ENCODE data around the gene CPSF4L. TPM values are rescaled to one million over a fixed set of nuclear protein-coding genes. Genes with fewer than 3 reads are reported as not detected.
A peak's percentile ranks its signal among the peaks of the same experiment; 100 is the strongest.

Gene CPSF4L
- total and polyA plus RNA-seq, 2 of the 13 experiments (the other 11 are each of a cell fraction or from before 2014, with no cell fraction given), result 0.73 to 1.6 TPM

DNA sequence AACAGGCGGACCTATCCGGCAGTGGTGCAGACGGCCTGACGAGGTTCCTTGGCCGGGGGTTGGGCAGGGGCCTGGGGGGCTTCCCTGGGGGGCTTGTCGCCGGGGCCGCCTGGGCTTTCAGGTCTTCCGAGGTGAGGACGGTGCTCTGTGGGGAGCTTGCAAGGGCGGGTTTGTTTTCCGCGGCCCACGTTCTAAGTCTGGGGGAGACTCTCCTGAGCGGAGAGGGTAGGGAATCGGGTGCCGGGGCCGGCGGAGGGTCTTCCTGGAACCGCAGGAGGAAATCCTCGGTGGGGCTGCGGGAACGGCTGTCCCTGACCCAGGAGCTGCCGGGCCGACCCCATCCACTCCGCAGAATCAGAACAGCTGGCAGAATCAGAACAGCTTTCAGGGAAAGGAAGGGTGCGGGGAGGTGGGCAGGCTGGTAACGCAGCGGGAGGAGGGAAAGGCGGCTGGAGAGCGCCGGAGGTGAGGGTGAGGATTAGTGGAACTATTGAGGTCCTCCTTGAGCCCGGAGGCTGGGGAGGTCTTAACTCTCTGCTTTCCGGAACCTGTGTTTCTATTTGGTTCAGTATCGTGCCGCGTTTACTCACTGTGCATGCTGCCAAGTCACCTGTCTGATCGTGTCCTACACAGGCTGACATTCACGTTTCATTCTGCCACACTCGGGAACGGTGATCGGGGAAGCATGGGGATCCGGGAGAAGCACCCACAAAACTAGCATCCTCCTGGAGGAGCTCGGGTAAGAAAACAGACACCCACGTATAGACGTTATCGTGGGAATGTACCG is 28.9 kb downstream of the CPSF4L start (continued):
- TF ChIP-seq, protein P1, sequence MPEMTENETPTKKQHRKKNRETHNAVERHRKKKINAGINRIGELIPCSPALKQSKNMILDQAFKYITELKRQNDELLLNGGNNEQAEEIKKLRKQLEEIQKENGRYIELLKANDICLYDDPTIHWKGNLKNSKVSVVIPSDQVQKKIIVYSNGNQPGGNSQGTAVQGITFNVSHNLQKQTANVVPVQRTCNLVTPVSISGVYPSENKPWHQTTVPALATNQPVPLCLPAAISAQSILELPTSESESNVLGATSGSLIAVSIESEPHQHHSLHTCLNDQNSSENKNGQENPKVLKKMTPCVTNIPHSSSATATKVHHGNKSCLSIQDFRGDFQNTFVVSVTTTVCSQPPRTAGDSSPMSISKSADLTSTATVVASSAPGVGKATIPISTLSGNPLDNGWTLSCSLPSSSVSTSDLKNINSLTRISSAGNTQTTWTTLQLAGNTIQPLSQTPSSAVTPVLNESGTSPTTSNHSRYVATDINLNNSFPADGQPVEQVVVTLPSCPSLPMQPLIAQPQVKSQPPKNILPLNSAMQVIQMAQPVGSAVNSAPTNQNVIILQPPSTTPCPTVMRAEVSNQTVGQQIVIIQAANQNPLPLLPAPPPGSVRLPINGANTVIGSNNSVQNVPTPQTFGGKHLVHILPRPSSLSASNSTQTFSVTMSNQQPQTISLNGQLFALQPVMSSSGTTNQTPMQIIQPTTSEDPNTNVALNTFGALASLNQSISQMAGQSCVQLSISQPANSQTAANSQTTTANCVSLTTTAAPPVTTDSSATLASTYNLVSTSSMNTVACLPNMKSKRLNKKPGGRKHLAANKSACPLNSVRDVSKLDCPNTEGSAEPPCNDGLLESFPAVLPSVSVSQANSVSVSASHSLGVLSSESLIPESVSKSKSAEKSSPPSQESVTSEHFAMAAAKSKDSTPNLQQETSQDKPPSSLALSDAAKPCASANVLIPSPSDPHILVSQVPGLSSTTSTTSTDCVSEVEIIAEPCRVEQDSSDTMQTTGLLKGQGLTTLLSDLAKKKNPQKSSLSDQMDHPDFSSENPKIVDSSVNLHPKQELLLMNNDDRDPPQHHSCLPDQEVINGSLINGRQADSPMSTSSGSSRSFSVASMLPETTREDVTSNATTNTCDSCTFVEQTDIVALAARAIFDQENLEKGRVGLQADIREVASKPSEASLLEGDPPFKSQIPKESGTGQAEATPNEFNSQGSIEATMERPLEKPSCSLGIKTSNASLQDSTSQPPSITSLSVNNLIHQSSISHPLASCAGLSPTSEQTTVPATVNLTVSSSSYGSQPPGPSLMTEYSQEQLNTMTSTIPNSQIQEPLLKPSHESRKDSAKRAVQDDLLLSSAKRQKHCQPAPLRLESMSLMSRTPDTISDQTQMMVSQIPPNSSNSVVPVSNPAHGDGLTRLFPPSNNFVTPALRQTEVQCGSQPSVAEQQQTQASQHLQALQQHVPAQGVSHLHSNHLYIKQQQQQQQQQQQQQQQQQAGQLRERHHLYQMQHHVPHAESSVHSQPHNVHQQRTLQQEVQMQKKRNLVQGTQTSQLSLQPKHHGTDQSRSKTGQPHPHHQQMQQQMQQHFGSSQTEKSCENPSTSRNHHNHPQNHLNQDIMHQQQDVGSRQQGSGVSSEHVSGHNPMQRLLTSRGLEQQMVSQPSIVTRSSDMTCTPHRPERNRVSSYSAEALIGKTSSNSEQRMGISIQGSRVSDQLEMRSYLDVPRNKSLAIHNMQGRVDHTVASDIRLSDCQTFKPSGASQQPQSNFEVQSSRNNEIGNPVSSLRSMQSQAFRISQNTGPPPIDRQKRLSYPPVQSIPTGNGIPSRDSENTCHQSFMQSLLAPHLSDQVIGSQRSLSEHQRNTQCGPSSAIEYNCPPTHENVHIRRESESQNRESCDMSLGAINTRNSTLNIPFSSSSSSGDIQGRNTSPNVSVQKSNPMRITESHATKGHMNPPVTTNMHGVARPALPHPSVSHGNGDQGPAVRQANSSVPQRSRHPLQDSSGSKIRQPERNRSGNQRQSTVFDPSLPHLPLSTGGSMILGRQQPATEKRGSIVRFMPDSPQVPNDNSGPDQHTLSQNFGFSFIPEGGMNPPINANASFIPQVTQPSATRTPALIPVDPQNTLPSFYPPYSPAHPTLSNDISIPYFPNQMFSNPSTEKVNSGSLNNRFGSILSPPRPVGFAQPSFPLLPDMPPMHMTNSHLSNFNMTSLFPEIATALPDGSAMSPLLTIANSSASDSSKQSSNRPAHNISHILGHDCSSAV (CRISPR knock-in tag; IDR thresholded peaks at IDR 0.05; ENCODE audit: borderline replicate concordance), result no peak
- TF ChIP-seq IKZF4 (CRISPR knock-in tag; IDR thresholded peaks at IDR 0.05; ENCODE audit: borderline replicate concordance, low read depth, not compliant biosample characterization) (no peak), GATA4 (IDR thresholded peaks at IDR 0.05; ENCODE audit: borderline replicate concordance, low read depth) (no peak), ATF7 (IDR thresholded peaks at IDR 0.05) (no peak), ATF7 (CRISPR knock-in tag; IDR thresholded peaks at IDR 0.05) (no peak), KLF13 (CRISPR knock-in tag; IDR thresholded peaks at IDR 0.05) (no peak), JUND (CRISPR knock-in tag; IDR thresholded peaks at IDR 0.05) (no peak), SRF (IDR thresholded peaks at IDR 0.05; ENCODE audit: low read depth, low read length) (no peak), ZNF44 (CRISPR knock-in tag; IDR thresholded peaks at IDR 0.05) (no peak), GATAD1 (CRISPR knock-in tag; IDR thresholded peaks at IDR 0.05) (no peak; the same call in 1 of the 2 replicates), ZNF136 (CRISPR knock-in tag; IDR thresholded peaks at IDR 0.05; ENCODE audit: low read depth) (no peak), DMAP1 (CRISPR knock-in tag; IDR thresholded peaks at IDR 0.05) (no peak), SMAD9 (CRISPR knock-in tag; IDR thresholded peaks at IDR 0.05) (no peak), FOXO1 (CRISPR knock-in tag; IDR thresholded peaks at IDR 0.05) (0 out of 2 replicates have a peak, but pooled peaks have one; percentile 4), HIVEP1 (CRISPR knock-in tag; IDR thresholded peaks at IDR 0.05) (no peak; the same call in 1 of the 2 replicates), SMARCE1 (IDR thresholded peaks at IDR 0.05; ENCODE audit: borderline replicate concordance) (no peak)
- TF ChIP-seq, protein P2, sequence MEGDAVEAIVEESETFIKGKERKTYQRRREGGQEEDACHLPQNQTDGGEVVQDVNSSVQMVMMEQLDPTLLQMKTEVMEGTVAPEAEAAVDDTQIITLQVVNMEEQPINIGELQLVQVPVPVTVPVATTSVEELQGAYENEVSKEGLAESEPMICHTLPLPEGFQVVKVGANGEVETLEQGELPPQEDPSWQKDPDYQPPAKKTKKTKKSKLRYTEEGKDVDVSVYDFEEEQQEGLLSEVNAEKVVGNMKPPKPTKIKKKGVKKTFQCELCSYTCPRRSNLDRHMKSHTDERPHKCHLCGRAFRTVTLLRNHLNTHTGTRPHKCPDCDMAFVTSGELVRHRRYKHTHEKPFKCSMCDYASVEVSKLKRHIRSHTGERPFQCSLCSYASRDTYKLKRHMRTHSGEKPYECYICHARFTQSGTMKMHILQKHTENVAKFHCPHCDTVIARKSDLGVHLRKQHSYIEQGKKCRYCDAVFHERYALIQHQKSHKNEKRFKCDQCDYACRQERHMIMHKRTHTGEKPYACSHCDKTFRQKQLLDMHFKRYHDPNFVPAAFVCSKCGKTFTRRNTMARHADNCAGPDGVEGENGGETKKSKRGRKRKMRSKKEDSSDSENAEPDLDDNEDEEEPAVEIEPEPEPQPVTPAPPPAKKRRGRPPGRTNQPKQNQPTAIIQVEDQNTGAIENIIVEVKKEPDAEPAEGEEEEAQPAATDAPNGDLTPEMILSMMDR (CRISPR knock-in tag; IDR thresholded peaks at IDR 0.05), result no peak
- TF ChIP-seq, protein P3, sequence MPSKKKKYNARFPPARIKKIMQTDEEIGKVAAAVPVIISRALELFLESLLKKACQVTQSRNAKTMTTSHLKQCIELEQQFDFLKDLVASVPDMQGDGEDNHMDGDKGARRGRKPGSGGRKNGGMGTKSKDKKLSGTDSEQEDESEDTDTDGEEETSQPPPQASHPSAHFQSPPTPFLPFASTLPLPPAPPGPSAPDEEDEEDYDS (CRISPR knock-in tag; IDR thresholded peaks at IDR 0.05), result no peak
- TF ChIP-seq, protein P4, sequence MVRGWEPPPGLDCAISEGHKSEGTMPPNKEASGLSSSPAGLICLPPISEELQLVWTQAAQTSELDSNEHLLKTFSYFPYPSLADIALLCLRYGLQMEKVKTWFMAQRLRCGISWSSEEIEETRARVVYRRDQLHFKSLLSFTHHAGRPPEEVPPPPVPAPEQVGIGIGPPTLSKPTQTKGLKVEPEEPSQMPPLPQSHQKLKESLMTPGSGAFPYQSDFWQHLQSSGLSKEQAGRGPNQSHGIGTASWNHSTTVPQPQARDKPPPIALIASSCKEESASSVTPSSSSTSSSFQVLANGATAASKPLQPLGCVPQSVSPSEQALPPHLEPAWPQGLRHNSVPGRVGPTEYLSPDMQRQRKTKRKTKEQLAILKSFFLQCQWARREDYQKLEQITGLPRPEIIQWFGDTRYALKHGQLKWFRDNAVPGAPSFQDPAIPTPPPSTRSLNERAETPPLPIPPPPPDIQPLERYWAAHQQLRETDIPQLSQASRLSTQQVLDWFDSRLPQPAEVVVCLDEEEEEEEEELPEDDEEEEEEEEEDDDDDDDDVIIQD (CRISPR knock-in tag; IDR thresholded peaks at IDR 0.05; ENCODE audit: low read depth), result no peak

Data from HepG2 (cell line).